MM.1S (cell line): Measurements from ENCODE around the gene MYLK4.

Experiments used
- CTCF ChIP-seq: fragments of 300-600 bp; sonication (generic); IDR thresholded peaks from 2 replicates; pipeline ENCODE4 v1.5.1; 2016; ENCODE audit warnings: antibody characterized with exemption, low read length, mixed read lengths
- EZH2 ChIP-seq: fragments of 300-600 bp; sonication (generic); optimal IDR thresholded peaks from 2 replicates; pipeline ENCODE3; 2017; ENCODE audit warnings: low read depth, mild to moderate bottlenecking, antibody characterized with exemption, low read length, mixed read lengths
- EZH2phosphoT487 ChIP-seq: fragments of 300-600 bp; sonication (generic); IDR thresholded peaks from 2 replicates; pipeline ENCODE4 v1.6.1; 2018; ENCODE audit warnings: antibody characterized with exemption, low read length

GRCh38 chr6:2635911-2636310 is 114.8 kb downstream of the MYLK4 start:
- TF ChIP-seq EZH2 = no peak
- TF ChIP-seq CTCF = no peak
- TF ChIP-seq EZH2phosphoT487 = no peak
